ENCODE results near the gene FTCDNL1. TPM values are rescaled to one million over a fixed set of nuclear protein-coding genes. Genes with fewer than 3 reads are reported as not detected.

The FTCDNL1 gene
- total RNA-seq, 1 donor from 2014 or later, result 0.90 TPM

DNA sequence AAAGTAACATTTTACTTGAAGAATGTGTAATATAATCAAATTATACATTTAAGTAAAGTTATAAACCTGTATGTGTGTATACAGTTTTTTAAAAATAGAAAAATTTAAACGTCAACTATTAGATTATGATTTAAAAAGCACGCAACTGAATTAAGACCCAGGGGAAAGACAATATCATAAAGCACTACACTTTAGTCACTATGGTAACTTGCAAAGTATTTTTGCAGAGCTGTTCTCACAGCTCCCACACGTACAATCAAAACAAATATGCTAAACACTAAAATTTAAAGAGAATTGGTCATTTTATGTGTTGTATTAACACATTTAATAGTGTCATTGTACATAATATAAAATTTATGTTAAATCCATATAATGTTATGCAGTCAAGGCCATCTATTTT lies 59.7 kb downstream of the FTCDNL1 start:
- DNase-seq (ENCODE audit: low read depth in 2 of 2), result no peak

- no peak for DNase-seq (ENCODE audit: low read depth in 2 of 2)
Observed at GRCh38 chr2:199784512-199784911, 66.5 kb downstream of the FTCDNL1 start.

DNA sequence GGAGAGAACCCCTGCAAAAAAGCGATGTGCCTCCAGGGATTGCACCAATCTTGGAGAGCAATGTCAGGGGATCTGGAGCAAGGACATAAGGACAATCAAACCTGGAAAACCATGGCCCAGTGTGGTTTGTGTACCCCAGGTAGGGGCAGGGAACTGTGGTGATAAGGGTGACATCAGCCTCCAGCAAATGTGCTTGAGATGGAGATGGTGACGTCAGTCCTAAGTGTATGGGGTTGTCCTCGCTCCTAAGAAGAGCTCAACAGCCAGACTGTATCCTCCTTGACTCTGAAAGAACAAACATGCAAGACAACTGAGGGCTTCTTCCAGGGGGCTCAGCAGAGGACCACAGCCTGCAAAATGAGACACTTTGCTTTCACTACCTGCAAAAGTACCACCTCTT lies 71.4 kb downstream of the FTCDNL1 start:
- DNase-seq (ENCODE audit: low read depth in 2 of 2), result no peak

GRCh38 chr2:199778655-199779054 lies 72.3 kb downstream of the FTCDNL1 start:
- no peak for DNase-seq (ENCODE audit: low read depth in 2 of 2)

DNA sequence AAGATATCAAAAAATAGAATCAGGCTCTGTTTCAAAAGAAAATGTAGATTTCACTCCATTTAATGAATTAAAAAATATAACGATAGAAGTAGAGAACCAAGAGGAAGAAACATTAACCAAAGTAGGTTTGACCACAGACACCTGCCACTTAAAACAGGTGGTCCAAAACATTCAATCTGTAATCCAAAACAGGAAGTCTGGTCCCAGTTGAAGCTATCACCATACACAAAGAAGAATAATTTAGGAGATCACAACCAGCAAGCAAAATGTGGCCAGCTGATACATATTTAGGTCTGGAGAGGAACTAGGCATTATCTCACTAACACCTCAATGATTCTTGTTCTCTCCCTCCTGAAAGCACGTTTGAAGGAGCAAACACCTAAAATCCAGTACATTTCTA lies 73.1 kb downstream of the FTCDNL1 start:
- DNase-seq (ENCODE audit: low read depth in 2 of 2), result no peak

DNA sequence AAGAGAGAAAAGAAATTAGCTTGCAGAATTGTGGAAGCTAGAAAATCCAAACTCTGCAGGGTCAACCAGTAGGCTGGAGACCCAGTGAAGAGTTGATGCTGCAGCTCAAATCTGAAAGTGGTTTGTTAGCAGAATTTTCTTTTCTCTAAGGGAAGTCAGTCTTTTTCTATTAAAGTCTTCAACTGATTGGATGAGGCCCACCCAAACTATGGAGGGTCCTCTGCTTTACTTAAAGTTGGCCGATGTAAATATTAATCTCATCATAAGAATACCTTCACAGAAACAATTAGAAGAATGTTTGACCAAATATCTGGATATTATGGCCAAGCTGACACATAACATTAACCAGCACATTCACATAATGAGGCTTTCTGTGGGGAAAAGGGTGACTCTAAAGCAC lies 73.7 kb downstream of the FTCDNL1 start:
- DNase-seq (ENCODE audit: low read depth in 2 of 2), result no peak

GRCh38 chr2:199775267-199775666 lies 75.7 kb downstream of the FTCDNL1 start:
- DNase-seq (ENCODE audit: low read depth in 2 of 2), result no peak

GRCh38 chr2:199772035-199772976 lies 78.7 kb downstream of the FTCDNL1 start:
- no peak for DNase-seq (ENCODE audit: low read depth in 2 of 2)

- DNase-seq (ENCODE audit: low read depth in 2 of 2), result no peak
Observed at GRCh38 chr2:199770716-199771115, 80.3 kb downstream of the FTCDNL1 start.

GRCh38 chr2:199765646-199766045 lies 85.3 kb downstream of the FTCDNL1 start:
- DNase-seq (ENCODE audit: low read depth in 2 of 2), result no peak

- no peak for DNase-seq (ENCODE audit: low read depth in 2 of 2)
Observed at GRCh38 chr2:199764273-199764800, 86.7 kb downstream of the FTCDNL1 start.

DNA sequence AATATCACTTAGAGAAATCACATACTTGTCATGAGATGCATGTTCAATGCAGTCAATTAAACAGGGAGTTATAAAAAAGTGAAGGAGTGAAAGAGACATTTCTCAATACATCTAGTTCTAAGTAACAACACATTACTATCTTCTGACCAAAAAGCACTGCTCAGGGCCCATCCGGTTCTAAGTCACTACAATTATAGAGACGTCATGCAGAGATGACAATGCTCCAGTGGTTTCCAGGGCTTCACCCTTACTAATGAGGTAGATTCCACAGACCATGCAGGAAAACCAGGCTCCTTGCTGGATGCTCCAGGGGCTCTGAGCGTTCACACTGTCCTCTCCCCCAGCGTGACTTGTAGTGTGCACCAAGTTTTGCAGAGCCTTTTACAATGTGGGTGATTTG lies 88.0 kb downstream of the FTCDNL1 start:
- no peak for DNase-seq (ENCODE audit: low read depth in 2 of 2)

DNA sequence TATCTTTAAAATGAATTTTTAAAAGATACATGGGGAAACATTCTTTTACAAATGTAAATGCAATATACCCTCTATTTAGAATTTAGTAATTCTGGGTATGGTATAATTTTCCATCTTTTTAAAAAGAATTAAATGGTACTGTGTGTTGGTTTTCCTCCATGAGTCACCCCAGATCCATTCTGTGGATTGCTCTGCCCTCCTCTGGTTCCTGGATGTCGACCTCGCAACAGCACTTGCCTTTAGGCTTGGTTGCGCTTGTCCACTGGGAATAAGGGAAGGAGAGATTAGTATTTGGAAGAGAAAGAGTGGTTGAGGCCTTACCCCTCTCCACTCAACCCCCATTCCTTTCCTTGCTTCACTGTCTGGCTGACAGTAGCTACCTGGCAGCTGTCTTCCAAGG lies 90.4 kb downstream of the FTCDNL1 start:
- DNase-seq (ENCODE audit: low read depth in 2 of 2), result no peak

DNA sequence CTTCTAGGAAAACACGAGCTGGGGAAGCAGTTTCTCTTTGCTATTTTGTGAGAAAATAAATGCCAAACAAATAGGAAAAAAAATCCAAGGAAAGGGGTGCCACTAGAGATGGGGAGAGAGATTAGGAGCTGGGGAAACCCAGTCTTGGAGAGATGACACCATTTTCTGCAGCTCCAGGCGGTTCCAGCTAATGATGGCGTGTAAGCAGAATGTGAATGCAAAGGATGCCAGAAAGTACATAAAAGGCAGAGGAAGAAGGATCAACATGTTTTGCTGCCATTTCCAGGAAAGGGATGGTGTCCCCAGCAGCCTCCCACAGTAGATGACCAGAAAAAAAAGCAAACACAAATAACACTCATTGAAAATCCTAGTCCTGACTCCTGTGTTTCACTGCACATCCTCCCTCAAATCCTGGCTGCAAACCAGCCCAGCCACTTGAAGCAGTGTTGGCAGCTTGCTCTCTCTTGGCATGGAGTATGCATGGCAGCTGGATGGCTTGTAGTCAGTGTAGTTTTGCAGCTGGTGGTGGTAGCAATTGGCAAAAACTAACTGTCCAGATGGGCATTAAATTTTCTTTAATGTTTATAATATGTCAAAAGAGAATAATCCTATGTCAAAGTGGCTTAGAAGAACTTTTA lies 93.6 kb downstream of the FTCDNL1 start:
- no peak for DNase-seq (ENCODE audit: low read depth in 2 of 2)

DNA sequence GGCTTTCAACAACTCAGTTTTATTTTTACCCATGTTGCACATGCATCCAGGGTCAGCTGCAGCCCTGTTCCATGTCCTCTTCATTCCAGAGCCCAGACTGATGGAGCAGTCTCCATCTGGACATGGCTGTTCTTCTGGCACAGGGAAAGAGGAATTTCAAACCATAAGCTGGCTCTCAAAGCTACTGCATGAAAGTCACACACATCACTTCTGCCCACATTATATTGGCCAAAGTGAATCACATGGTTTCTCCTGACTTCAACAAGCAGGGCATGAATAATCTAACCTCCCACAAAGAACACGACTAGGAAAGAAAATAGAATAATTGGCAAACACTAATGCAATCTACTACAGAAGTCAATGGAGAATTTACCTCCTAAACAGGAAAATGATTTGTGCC lies 94.2 kb downstream of the FTCDNL1 start:
- DNase-seq (ENCODE audit: low read depth in 2 of 2), result no peak

DNA sequence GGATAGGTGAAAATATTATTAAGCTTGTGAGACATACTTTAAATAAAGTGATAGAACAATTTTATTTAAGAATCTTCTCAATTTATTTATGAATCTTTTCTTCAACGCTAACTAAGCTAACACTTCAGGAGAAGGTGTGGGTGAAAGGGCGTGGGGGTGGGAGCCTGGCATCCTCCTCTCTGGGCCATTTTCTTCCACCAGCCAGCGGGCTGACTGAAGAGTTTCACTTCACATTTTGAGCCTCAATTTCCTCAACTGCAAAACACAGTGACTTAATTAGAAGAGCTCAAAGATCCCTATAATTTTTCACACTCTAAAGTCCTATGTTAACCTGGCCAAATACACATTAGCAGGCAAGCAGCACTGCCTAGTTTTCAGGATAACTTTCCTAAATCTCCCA lies 94.8 kb downstream of the FTCDNL1 start:
- no peak for DNase-seq (ENCODE audit: low read depth in 2 of 2)

DNA sequence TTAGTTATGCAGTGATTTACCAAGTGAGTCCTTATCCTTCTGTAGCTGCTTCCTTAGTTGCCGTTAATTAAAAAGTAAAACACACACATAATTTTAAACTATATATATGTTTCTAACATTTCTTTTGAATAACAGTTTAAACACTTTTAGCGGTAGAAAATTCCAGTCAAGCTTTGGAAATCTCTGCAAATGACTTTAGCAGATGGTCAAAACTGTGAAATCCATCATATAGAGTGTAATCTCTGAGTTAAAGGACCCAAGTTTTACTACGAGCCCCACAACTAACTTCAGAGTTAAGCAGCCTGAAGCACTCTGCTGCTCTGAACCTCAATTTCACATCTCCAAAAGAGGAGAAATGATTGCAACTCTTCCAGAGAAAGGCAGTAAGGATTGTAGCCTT lies 96.2 kb downstream of the FTCDNL1 start:
- DNase-seq (ENCODE audit: low read depth in 2 of 2), result no peak

DNA sequence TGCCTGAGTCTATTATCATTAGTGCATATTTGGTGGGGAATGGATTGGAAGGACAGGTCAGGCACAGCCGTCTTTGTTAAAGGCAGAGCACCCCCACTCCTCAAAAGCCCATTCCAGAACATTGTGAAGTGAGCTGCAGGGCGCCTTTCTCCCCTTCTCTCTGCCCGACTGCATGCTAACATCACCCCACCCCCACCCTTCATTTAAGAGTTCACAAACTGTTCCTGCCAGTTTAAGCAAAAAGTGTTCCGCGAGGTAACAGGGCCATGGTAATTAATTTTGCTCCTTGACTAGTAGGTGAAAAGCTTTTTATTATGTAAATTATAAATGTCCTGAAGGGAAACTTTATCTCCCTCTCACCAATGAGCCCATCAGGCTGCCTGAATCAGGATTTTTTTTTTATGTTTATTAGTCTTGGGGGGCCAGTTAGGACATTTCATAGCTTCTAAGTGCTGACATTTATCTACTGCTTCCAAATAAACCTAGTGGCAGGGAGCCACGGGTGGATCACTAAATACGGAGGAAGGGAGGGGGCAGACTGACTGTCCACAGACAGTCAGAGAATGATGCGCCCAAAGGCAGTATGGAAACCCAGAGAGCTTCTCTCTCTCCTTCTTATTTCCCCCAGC lies 99.4 kb downstream of the FTCDNL1 start:
- DNase-seq (ENCODE audit: low read depth in 2 of 2), result no peak

- DNase-seq (ENCODE audit: low read depth in 2 of 2), result no peak
Observed at GRCh38 chr2:199749571-199749970, 101.4 kb downstream of the FTCDNL1 start.

- no peak for DNase-seq (ENCODE audit: low read depth in 2 of 2)
Observed at GRCh38 chr2:199744724-199745123, 106.3 kb downstream of the FTCDNL1 start.

DNA sequence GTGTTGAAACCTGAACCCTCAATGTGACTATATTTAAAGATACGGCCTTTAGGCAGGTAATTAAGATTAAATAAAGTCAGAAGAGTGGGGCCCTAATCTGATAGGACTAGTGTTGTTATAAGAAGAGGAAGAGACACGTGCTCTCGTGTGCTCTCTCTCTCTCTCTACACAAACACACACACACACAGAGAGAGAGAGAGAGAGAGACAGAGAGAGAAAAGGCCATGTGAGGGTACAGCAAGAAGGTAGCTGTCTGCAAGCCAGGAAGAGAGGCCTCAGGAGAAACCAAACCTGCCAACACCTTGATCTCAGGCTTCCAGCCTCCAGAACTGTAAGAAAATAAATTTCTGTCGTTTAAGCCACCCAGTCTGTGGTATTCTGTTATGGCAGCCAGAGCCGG lies 106.7 kb downstream of the FTCDNL1 start:
- no peak for DNase-seq (ENCODE audit: low read depth in 2 of 2)

- DNase-seq (ENCODE audit: low read depth in 2 of 2), result no peak
Observed at GRCh38 chr2:199743415-199744120, 107.4 kb downstream of the FTCDNL1 start.

Measured in dermis microvascular lymphatic vessel endothelial cell (primary cell).